Measurements from ENCODE around the gene PTPRR. TPM values are rescaled to one million over a fixed set of nuclear protein-coding genes. Genes with fewer than 3 reads are reported as not detected.

The PTPRR gene
- total and polyA plus RNA-seq, 11 donors = 0.21 to 1.0 (median 0.40) TPM; not detected in 1

DNA sequence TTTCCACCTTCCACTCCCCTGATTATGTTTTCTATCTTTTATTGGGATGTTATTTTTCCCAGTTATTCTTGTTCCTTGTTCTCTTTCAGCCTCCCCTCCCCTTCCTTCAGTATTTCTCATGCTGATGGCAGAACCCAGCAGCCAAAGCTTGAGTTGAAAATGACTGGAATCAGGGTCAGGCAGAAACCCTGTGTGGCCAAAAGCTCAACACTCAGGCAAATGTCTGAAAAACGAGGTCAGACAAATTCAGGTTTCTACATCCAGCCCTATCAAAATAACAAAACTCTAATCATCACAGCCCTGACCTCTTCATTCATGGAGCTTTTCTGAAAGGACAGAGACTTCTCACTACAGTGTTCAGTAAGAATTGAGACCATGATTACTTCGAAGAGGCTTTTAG, 134.6 kb downstream of the PTPRR start:
- TF ChIP-seq, protein P1, sequence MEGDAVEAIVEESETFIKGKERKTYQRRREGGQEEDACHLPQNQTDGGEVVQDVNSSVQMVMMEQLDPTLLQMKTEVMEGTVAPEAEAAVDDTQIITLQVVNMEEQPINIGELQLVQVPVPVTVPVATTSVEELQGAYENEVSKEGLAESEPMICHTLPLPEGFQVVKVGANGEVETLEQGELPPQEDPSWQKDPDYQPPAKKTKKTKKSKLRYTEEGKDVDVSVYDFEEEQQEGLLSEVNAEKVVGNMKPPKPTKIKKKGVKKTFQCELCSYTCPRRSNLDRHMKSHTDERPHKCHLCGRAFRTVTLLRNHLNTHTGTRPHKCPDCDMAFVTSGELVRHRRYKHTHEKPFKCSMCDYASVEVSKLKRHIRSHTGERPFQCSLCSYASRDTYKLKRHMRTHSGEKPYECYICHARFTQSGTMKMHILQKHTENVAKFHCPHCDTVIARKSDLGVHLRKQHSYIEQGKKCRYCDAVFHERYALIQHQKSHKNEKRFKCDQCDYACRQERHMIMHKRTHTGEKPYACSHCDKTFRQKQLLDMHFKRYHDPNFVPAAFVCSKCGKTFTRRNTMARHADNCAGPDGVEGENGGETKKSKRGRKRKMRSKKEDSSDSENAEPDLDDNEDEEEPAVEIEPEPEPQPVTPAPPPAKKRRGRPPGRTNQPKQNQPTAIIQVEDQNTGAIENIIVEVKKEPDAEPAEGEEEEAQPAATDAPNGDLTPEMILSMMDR (IDR thresholded peaks at IDR 0.05) = no peak
- TF ChIP-seq POLR2A (IDR thresholded peaks at IDR 0.05) = no peak
- ATAC-seq (no peak), DNase-seq (no peak)
- Histone ChIP-seq H3K27ac (no peak overlapping the region), H3K4me1 (no peaks in the 10 kb centered on the region), H3K27me3 (no peaks in the 10 kb centered on the region), H3K36me3 (no peaks in the 10 kb centered on the region), H3K4me3 (no peak overlapping the region), H3K9me3 (no peaks in the 10 kb centered on the region)
- WGBS, 4 donors = 56 to 67% (median 63%) methylated on average over 2 of the region's 2 CpGs
- intact Hi-C loops (cut with DNase I) = no loop called here

DNA sequence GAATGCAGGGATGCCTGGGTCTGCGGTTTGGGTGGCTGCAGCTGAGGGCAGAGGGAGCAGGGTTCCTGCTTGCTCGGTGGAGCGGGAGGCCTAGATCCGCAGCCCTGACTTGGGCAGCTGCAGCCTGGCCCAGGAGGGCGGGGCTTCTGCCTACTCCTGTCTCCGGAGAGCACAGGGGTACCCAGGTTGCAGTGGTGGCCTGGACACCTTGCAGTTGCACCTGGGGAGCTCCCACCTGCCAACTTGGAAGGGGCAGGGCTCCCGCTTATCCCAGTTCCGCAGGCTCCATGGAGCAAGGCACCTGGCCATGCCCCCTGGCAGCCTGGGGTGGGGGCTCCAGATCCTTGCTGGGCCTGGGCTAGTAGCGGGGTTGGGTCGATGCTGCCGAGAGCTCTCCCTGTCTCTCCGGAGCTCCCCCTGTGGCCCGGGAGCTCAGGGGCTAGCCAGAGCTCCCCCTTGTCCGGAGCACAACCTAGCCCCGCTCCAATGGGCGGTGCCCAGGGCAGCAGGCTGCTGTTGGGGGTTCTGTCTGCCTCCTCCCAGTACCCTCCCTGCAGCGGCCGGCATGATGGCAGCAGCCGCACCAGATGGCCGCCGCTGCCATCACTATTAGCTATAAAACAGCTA, 136.4 kb downstream of the PTPRR start:
- WGBS, 4 donors = 93 to 94% (median 94%) methylated on average over 12 to 21 of the region's 21 CpGs
- H3K4me3 ChIP-seq = no peak overlapping the region
- no peak for TF ChIP-seq POLR2A (IDR thresholded peaks at IDR 0.05)
- TF ChIP-seq, protein P1 (IDR thresholded peaks at IDR 0.05) = no peak
- no peak overlapping the region for H3K27ac ChIP-seq
- no peaks in the 10 kb centered on the region for H3K27me3 ChIP-seq
- ATAC-seq (peak in 1 of 4 donors; percentile 15), DNase-seq (peak in 1 of 5 donors; percentile 45)
- H3K4me1 ChIP-seq = no peaks in the 10 kb centered on the region
- H3K9me3 ChIP-seq = no peaks in the 10 kb centered on the region
- no peaks in the 10 kb centered on the region for H3K36me3 ChIP-seq
- intact Hi-C loops (cut with DNase I) = no loop called here

DNA sequence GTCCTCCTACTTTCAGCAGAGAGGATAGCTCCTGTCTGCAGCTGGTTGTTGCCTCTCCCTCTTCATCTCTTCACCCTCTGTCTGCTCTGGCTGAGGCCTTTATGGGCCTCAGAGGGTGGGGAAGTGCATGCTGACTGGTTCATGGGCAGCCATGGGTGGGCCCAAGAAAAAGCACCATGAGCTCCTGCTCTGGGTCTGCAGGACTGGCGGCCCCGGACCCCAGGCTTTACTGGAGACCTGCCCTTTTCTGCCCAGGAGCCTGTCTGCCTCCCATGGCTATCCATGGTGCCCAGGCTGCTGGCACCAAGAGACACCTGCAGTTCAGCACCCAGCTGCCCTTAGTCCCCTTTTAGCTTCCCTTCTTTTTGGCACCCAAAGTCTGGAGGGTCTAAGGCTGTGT, 137.1 kb downstream of the PTPRR start:
- H3K4me3 ChIP-seq = no peak overlapping the region
- no peaks in the 10 kb centered on the region for H3K36me3 ChIP-seq
- no peaks in the 10 kb centered on the region for H3K27me3 ChIP-seq
- no peak overlapping the region for H3K27ac ChIP-seq
- DNase-seq (no peak), ATAC-seq (no peak)
- TF ChIP-seq, protein P1 (IDR thresholded peaks at IDR 0.05) = no peak
- no peak for TF ChIP-seq POLR2A (IDR thresholded peaks at IDR 0.05)
- no peaks in the 10 kb centered on the region for H3K9me3 ChIP-seq
- intact Hi-C loops (cut with DNase I) = no loop called here
- H3K4me1 ChIP-seq = no peaks in the 10 kb centered on the region
- WGBS, 4 donors = 90 to 100% (median 91%) methylated on average over 2 of the region's 2 CpGs; no CpG with 5 or more reads in 1 of the 4 donors

DNA sequence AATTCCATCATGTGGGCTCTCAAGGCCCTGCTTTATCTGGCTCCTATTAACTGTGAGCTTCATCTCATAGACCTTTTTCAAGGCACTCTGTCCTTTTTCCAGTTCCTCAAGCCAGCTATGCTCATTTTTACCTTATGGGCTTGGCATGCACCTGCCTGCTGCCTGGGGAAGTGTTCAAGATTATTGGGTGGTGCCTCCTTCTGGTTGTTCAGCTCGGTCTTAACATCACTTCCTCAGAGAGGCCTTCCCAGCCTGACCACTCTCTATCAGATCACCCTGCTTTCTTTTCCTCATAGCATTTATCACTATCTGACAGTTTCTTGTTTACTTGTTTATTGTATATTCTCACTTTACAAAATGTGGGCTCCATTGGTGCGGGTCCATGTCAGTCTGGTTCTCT, 141.3 kb downstream of the PTPRR start:
- Histone ChIP-seq H3K4me3 (no peak overlapping the region), H3K27me3 (no peaks in the 10 kb centered on the region), H3K4me1 (no peaks in the 10 kb centered on the region), H3K27ac (no peak overlapping the region), H3K36me3 (no peaks in the 10 kb centered on the region), H3K9me3 (no peaks in the 10 kb centered on the region)
- WGBS, 4 donors = 80 to 90% (median 83%) methylated on average over 2 of the region's 2 CpGs
- no peak for DNase-seq
- ATAC-seq = no peak
- TF ChIP-seq, protein P1 (IDR thresholded peaks at IDR 0.05) = no peak
- no peak for TF ChIP-seq POLR2A (IDR thresholded peaks at IDR 0.05)
- intact Hi-C loops (cut with DNase I) = no loop called here

All from heart left ventricle (tissue), 16 donors.